SK-N-SH (cell line): Measurements from ENCODE around the gene TULP3. TPM values are rescaled to one million over a fixed set of nuclear protein-coding genes. Genes with fewer than 3 reads are reported as not detected.

Source experiments
- CTCF ChIA-PET: fragments of 300-600, 350-600 bp; formaldehyde crosslinking; extraction: SDS; loops from one replicate; lab custom pipeline; 2021; lab: Yijun Ruan, JAX
- POLR2A ChIA-PET: fragments of 350-600 bp; sonication (Branson Sonifier 250); formaldehyde crosslinking; extraction: SDS; loops from one replicate; lab custom pipeline; 2020; ENCODE audit warnings: antibody characterized with exemption, inconsistent platforms; lab: Yijun Ruan, JAX
- DNase-seq: peaks from one replicate; pipeline ENCODE4 v3.0.0; 2012
- H2AFZ ChIP-seq: fragments of 200-600 bp; sonication (generic); 2 replicates; pipeline ENCODE4 v1.8.1; 2016; ENCODE audit warnings: antibody characterized with exemption, mild to moderate bottlenecking, low read depth
- H3F3A ChIP-seq: fragments of 200-600 bp; sonication (generic); replicated peaks from 2 replicates; pipeline ENCODE3; 2016; ENCODE audit warnings: antibody characterized with exemption, mild to moderate bottlenecking; ENCODE audit not compliant: insufficient read depth
- H3K27ac ChIP-seq, 2 experiments: fragments of 200-500 bp in 1 of 2; fragments of 200-600 bp in 1 of 2; sonication (Bioruptor generic) in 1 of 2; sonication (generic), shearing (Covaris generic) in 1 of 2; 2 replicates each; pipeline versions ENCODE4 v1.5.1 to v1.6.1; 2014 to 2016; ENCODE audit warnings: low read depth in 2 of 2, inconsistent platforms in 1 of 2, low read length in 1 of 2, mild to moderate bottlenecking in 1 of 2, mixed read lengths in 1 of 2
- H3K27me3 ChIP-seq: fragments of 200-600 bp; sonication (generic), shearing (Covaris generic); 2 replicates; pipeline ENCODE4 v1.6.1; 2016; ENCODE audit warnings: mixed run types; ENCODE audit not compliant: insufficient read depth
- H3K36me3 ChIP-seq, 2 experiments: fragments of 200-500 bp in 1 of 2; fragments of 200-600 bp in 1 of 2; sonication (Bioruptor generic) in 1 of 2; sonication (generic) in 1 of 2; replicated peaks in 1 of 2; 2 replicates each; pipeline versions ENCODE3 to v1.5.1; 2014 to 2016; ENCODE audit warnings: low read length in 1 of 2, mild to moderate bottlenecking in 1 of 2; ENCODE audit not compliant: insufficient read depth in 2 of 2, control insufficient read depth in 1 of 2
- H3K4me1 ChIP-seq, 2 experiments: fragments of 200-500 bp in 1 of 2; fragments of 200-600 bp in 1 of 2; sonication (Bioruptor generic) in 1 of 2; sonication (generic), shearing (Covaris generic) in 1 of 2; 2 replicates each; pipeline versions ENCODE4 v1.5.1 to v1.6.1; 2014 to 2016; ENCODE audit warnings: low read depth in 1 of 2, low read length in 1 of 2, mixed run types in 1 of 2; ENCODE audit not compliant: insufficient read depth in 2 of 2, control insufficient read depth in 1 of 2
- H3K4me2 ChIP-seq: fragments of 200-600 bp; sonication (generic), shearing (Covaris generic); 2 replicates; pipeline ENCODE4 v1.6.1; 2017; ENCODE audit warnings: mixed run types
- H3K4me3 ChIP-seq, 2 experiments: fragments of 200-500 bp in 1 of 2; fragments of 200-600 bp in 1 of 2; sonication (Bioruptor generic) in 1 of 2; sonication (generic), shearing (Covaris generic) in 1 of 2; 2 replicates each; pipeline versions ENCODE4 v1.5.1 to v1.8.1; 2014 to 2016; ENCODE audit warnings: low read depth in 2 of 2, inconsistent platforms in 1 of 2, low read length in 1 of 2, mild to moderate bottlenecking in 1 of 2, mixed read lengths in 1 of 2, moderate library complexity in 1 of 2
- H3K79me2 ChIP-seq: fragments of 200-600 bp; sonication (generic); 2 replicates; pipeline ENCODE4 v1.8.1; 2017; ENCODE audit warnings: mild to moderate bottlenecking; ENCODE audit not compliant: insufficient read depth
- H3K9ac ChIP-seq: fragments of 200-600 bp; sonication (generic); 2 replicates; pipeline ENCODE4 v1.6.1; 2017; ENCODE audit warnings: mixed run types
- H3K9me2 ChIP-seq: fragments of 200-600 bp; sonication (generic); 2 replicates; pipeline ENCODE4 v1.6.1; 2017; ENCODE audit warnings: mixed run types
- H3K9me3 ChIP-seq: fragments of 200-600 bp; sonication (generic); 2 replicates; pipeline ENCODE4 v1.6.1; 2017; ENCODE audit warnings: mixed run types, mild to moderate bottlenecking, moderate library complexity
- H4K20me1 ChIP-seq: fragments of 200-600 bp; sonication (generic); 2 replicates; pipeline ENCODE4 v1.6.1; 2017; ENCODE audit warnings: mild to moderate bottlenecking, mixed run types; ENCODE audit not compliant: insufficient read depth
- CHD2 ChIP-seq: fragments of 150-350 bp; IDR thresholded peaks from 2 replicates; pipeline ENCODE4 v1.6.1; 2018; ENCODE audit warnings: low read length; ENCODE audit not compliant: partially characterized antibody
- EP300 ChIP-seq, 2 experiments: IDR thresholded peaks; 2 replicates each; pipeline versions ENCODE4 v1.4.0 to v1.6.1; 2012; ENCODE audit warnings: borderline replicate concordance in 1 of 2, low read depth in 1 of 2, low read length in 1 of 2
- EZH2phosphoT487 ChIP-seq: fragments of 200-600 bp; sonication (generic); IDR thresholded peaks from 2 replicates; pipeline ENCODE4 v1.6.1; 2017; ENCODE audit warnings: low read depth, mixed run types, mild to moderate bottlenecking, antibody characterized with exemption, moderate library complexity, borderline replicate concordance
- FOXM1 ChIP-seq: IDR thresholded peaks from 2 replicates; pipeline ENCODE4 v1.4.0; 2012; ENCODE audit warnings: low read depth, mild to moderate bottlenecking
- GABPA ChIP-seq: IDR thresholded peaks from 2 replicates; pipeline ENCODE4 v1.4.0; 2012; ENCODE audit warnings: low read depth, mild to moderate bottlenecking
- GATA2 ChIP-seq: sonication (generic); formaldehyde crosslinking; IDR thresholded peaks from 2 replicates; pipeline ENCODE4 v1.5.0; 2020; ENCODE audit warnings: mild to moderate bottlenecking, missing genetic modification reagents
- POLR2AphosphoS5 ChIP-seq: IDR thresholded peaks from 2 replicates; pipeline ENCODE4 v1.6.1; 2012; ENCODE audit warnings: low read depth, low read length
- REST ChIP-seq: IDR thresholded peaks from 2 replicates; pipeline ENCODE4 v1.6.1; 2012; ENCODE audit warnings: mild to moderate bottlenecking, low read depth, low read length, moderate library complexity
- RFX5 ChIP-seq: IDR thresholded peaks from 2 replicates; pipeline ENCODE4 v1.6.1; 2012; ENCODE audit warnings: mild to moderate bottlenecking, improper control_type of control experiment, low read length
- SIN3A ChIP-seq: IDR thresholded peaks from 2 replicates; pipeline ENCODE4 v1.6.1; 2012; ENCODE audit warnings: low read depth, mild to moderate bottlenecking, low read length, moderate library complexity, borderline replicate concordance
- SMC3 ChIP-seq: IDR thresholded peaks from 2 replicates; pipeline ENCODE4 v1.6.1; 2012; ENCODE audit warnings: low read depth, low read length, improper control_type of control experiment
- TAF1 ChIP-seq: IDR thresholded peaks from 2 replicates; pipeline ENCODE4 v1.6.1; 2012; ENCODE audit warnings: low read depth, mild to moderate bottlenecking, low read length, moderate library complexity, borderline replicate concordance
- TEAD4 ChIP-seq: IDR thresholded peaks from 2 replicates; pipeline ENCODE4 v1.4.0; 2012; ENCODE audit warnings: mild to moderate bottlenecking, borderline replicate concordance; ENCODE audit not compliant: insufficient read depth
- YY1 ChIP-seq: IDR thresholded peaks from 2 replicates; pipeline ENCODE4 v1.4.0; 2012; ENCODE audit warnings: low read depth, mild to moderate bottlenecking
- WGBS: methylation state at CpG from one replicate; pipeline ENCODE4 v1.1.6; 2017; ENCODE audit warnings: low lambda C conversion rate; 5-methylcytosine and 5-hydroxymethylcytosine counted together
- polyA plus RNA-seq, 3 experiments: library from polyadenylated mRNA; depleted of rRNA; stranded (reverse); fragments of >200 nt; gene quantifications; 2 replicates each; pipeline ENCODE4 v1.2.3, GENCODE V29; 2012
- TF ChIP-seq, protein P1 (sequence below): IDR thresholded peaks from 2 replicates; pipeline ENCODE4 v1.4.0; 2012; ENCODE audit warnings: low read depth
- TF ChIP-seq, protein P2 (sequence below): fragments of 200-600 bp; sonication (generic); IDR thresholded peaks from 2 replicates; pipeline ENCODE4 v1.6.1; 2017; ENCODE audit warnings: antibody characterized with exemption, mild to moderate bottlenecking, moderate library complexity

TULP3 gene
- polyA plus RNA-seq, 1 of the 3 experiments (the other 2 are of a cell fraction) = 22.6 TPM

DNA sequence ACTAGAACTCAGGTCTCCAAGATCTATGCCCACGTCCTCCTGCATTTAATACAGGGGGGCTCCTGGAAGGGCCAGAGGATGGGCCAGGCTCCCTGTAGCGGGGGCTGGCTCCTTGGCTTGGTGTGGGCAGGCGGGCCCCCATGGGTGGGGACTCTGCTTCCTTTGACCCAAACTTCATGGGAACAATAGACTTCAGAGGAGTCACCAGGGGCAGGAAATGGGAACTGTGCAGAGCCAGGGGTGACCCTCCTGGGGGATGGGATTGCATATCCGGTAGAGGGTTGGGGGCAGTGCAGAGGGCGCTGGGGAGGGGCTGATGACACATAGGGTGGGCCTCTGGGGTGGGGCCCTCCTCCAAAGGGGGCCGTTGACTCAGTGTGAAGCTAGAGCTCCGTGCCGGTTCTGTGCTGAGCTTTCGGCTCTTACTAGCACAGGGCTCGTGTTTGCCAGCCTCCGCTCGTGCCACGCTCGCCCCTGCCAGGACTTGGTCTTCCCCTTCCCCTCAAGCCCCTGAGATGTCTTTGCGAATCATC lies 73.1 kb downstream of the TULP3 start:
- Histone ChIP-seq H2AFZ (no peak overlapping the region), H3K27ac (no peak overlapping the region)
- CTCF ChIA-PET = interaction anchor here (0.8 to 2.0 kb wide), 3 partner anchors 78 to 118 kb away, joined by 3 to 5 read pairs (median 3); no protein-coding TSS in a partner anchor
- TF ChIP-seq CHD2 = no peak
- no peak for TF ChIP-seq GATA2 (CRISPR knock-in tag)
- TF ChIP-seq GABPA = no peak
- no peak for TF ChIP-seq SMC3
- no peak for TF ChIP-seq SIN3A
- no peak for TF ChIP-seq TAF1
- TF ChIP-seq TEAD4 = no peak
- no peak for TF ChIP-seq YY1
- no peak for TF ChIP-seq REST
- no peak for TF ChIP-seq EP300 (IDR thresholded peaks at IDR 0.05; ENCODE audit: borderline replicate concordance in 1 of 2, low read depth in 1 of 2, low read length in 1 of 2)
- TF ChIP-seq POLR2AphosphoS5 = no peak
- TF ChIP-seq, protein P1, sequence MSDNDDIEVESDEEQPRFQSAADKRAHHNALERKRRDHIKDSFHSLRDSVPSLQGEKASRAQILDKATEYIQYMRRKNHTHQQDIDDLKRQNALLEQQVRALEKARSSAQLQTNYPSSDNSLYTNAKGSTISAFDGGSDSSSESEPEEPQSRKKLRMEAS = no peak
- TF ChIP-seq, protein P2, sequence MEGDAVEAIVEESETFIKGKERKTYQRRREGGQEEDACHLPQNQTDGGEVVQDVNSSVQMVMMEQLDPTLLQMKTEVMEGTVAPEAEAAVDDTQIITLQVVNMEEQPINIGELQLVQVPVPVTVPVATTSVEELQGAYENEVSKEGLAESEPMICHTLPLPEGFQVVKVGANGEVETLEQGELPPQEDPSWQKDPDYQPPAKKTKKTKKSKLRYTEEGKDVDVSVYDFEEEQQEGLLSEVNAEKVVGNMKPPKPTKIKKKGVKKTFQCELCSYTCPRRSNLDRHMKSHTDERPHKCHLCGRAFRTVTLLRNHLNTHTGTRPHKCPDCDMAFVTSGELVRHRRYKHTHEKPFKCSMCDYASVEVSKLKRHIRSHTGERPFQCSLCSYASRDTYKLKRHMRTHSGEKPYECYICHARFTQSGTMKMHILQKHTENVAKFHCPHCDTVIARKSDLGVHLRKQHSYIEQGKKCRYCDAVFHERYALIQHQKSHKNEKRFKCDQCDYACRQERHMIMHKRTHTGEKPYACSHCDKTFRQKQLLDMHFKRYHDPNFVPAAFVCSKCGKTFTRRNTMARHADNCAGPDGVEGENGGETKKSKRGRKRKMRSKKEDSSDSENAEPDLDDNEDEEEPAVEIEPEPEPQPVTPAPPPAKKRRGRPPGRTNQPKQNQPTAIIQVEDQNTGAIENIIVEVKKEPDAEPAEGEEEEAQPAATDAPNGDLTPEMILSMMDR = no peak
- TF ChIP-seq EZH2phosphoT487 = no peak
- TF ChIP-seq RFX5 = no peak
- TF ChIP-seq FOXM1 = no peak
- TF ChIP-seq, all 33 proteins: peak for 0
- Histone ChIP-seq H3K9ac (no peak overlapping the region), H3K4me3 (no peak overlapping the region), H3K4me2 (no peak overlapping the region), H3K4me1 (peaks cover 7 to 12% of the 10 kb centered on the region in 2 experiments; a peak in 2 of 4 replicates), H3F3A (peaks cover 15% of the 10 kb centered on the region), H3K9me2 (no peaks in the 10 kb centered on the region), H3K79me2 (peaks cover 67% of the 10 kb centered on the region), H3K27me3 (no peaks in the 10 kb centered on the region), H4K20me1 (peaks cover 25% of the 10 kb centered on the region; the same call in 1 of the 2 replicates), H3K36me3 (no peaks in the 10 kb centered on the region), H3K9me3 (no peaks in the 10 kb centered on the region)
- no peak for DNase-seq
- POLR2A ChIA-PET = interaction anchor here (0.6 kb wide), 1 partner anchor 400 kb away, joined by 4 read pairs; no protein-coding TSS in a partner anchor
- WGBS = 94% methylated on average over 6 of the region's 15 CpGs
